Measurements from ENCODE around the gene EFEMP2.

GRCh38 chr11:65855927-65856363 lies 16.7 kb downstream of the EFEMP2 start:
- TF ChIP-seq CTCF (IDR thresholded peaks at IDR 0.05) = no peak
- TF ChIP-seq POLR2A (IDR thresholded peaks at IDR 0.05) = no peak
